K562 (cell line): ENCODE measurements around the gene FAM171A1. TPM values are rescaled to one million over a fixed set of nuclear protein-coding genes. Genes with fewer than 3 reads are reported as not detected.

Experiments
- ATAC-seq: fragments of 200-7000 bp; cut with Tn5 transposase; 3 replicates; pipeline ENCODE4 v1.9.1; 2020; ENCODE audit warnings: moderate library complexity
- BruUV-seq: library from RNA; stranded (reverse); fragments of 400-500 nt; replicated peaks from 2 replicates; lab custom pipeline; 2021; lab: Mats Ljungman, UMichigan
- CTCF ChIA-PET: fragments of 300-600 bp; formaldehyde crosslinking; extraction: SDS; loops from one replicate; lab custom pipeline; 2021; ENCODE audit warnings: low intra/inter-chr PET ratio; lab: Yijun Ruan, JAX
- POLR2A ChIA-PET: fragments of 300-600, 350-650 bp; sonication (Branson Sonifier 250); formaldehyde crosslinking; extraction: SDS; loops from one replicate; lab custom pipeline; 2021; ENCODE audit warnings: antibody characterized with exemption, inconsistent platforms; lab: Yijun Ruan, JAX
- DNase-seq, 4 experiments: peaks; one replicate each; pipeline versions ENCODE4 v3.0.0 to v3.0.0-alpha.2; 2011 to 2018; ENCODE audit warnings: low spot score in 3 of 4, mixed read lengths in 3 of 4; ENCODE audit errors: extremely low read depth in 1 of 4
- FAIRE-seq: peaks from 2 replicates; lab custom pipeline; 2011; peaks lifted over from hg19 to GRCh38; lab: Jason Lieb, UNC
- H2AFZ ChIP-seq: 2 replicates; pipeline ENCODE4 v1.6.0; 2011; ENCODE audit warnings: low read depth, low read length, control low read depth, inconsistent platforms
- H3K27ac ChIP-seq: fragments of 200-600 bp; 3 replicates; pipeline ENCODE4 v1.8.0; 2011; ENCODE audit warnings: low read depth, mild to moderate bottlenecking, control low read depth, inconsistent platforms, low read length, moderate library complexity, mixed read lengths; ENCODE audit errors: extremely low read depth
- H3K27me3 ChIP-seq, 2 experiments: fragments of 300-600 bp in 1 of 2; 2 replicates in 1 of 2; 3 replicates in 1 of 2; pipeline versions ENCODE4 v1.6.0 to v1.8.0; 2011; ENCODE audit warnings: inconsistent platforms in 2 of 2, low read length in 2 of 2, mild to moderate bottlenecking in 1 of 2, mixed read lengths in 1 of 2, moderate library complexity in 1 of 2; ENCODE audit not compliant: control insufficient read depth in 2 of 2, insufficient read depth in 2 of 2
- H3K36me3 ChIP-seq: fragments of 300-600 bp; 3 replicates; pipeline ENCODE4 v1.8.0; 2011; ENCODE audit warnings: mild to moderate bottlenecking, low read length, inconsistent platforms; ENCODE audit not compliant: control insufficient read depth, insufficient read depth
- H3K4me1 ChIP-seq, 2 experiments: fragments of 200-600 bp in 1 of 2; replicated peaks in 1 of 2; 2 replicates in 1 of 2; 3 replicates in 1 of 2; pipeline versions ENCODE4 v1.5.1 to v1.8.0; 2011; ENCODE audit warnings: inconsistent platforms in 2 of 2, low read length in 2 of 2, mild to moderate bottlenecking in 1 of 2, mixed read lengths in 1 of 2, moderate library complexity in 1 of 2; ENCODE audit not compliant: control insufficient read depth in 2 of 2, insufficient read depth in 2 of 2
- H3K4me2 ChIP-seq: 2 replicates; pipeline ENCODE4 v1.6.1; 2011; ENCODE audit warnings: low read length, control low read depth, inconsistent platforms, mixed read lengths; ENCODE audit not compliant: insufficient read depth
- H3K4me3 ChIP-seq: fragments of 200-600 bp; sonication (generic), shearing (Covaris generic); 2 replicates; pipeline ENCODE4 v1.5.1; 2016; ENCODE audit warnings: control low read depth, inconsistent platforms
- H3K79me2 ChIP-seq: fragments of 200-600 bp; 3 replicates; pipeline ENCODE4 v1.8.0; 2011; ENCODE audit warnings: low read length, inconsistent platforms; ENCODE audit not compliant: control insufficient read depth, insufficient read depth
- H3K9ac ChIP-seq, 2 experiments: 2 replicates each; pipeline versions ENCODE4 v1.6.0 to v1.6.1; 2011; ENCODE audit warnings: low read depth in 2 of 2, low read length in 2 of 2, control low read depth in 1 of 2, inconsistent platforms in 1 of 2, mild to moderate bottlenecking in 1 of 2, mixed read lengths in 1 of 2; ENCODE audit not compliant: insufficient read depth in 1 of 2
- H3K9me1 ChIP-seq: one replicate; pipeline ENCODE4 v1.6.0; 2011; ENCODE audit warnings: inconsistent platforms, mild to moderate bottlenecking, low read length, moderate library complexity; ENCODE audit not compliant: control insufficient read depth, insufficient read depth
- H3K9me3 ChIP-seq: replicated peaks from 2 replicates; pipeline ENCODE4 v1.5.1; 2011; ENCODE audit warnings: low read depth, low read length, inconsistent platforms; ENCODE audit not compliant: control insufficient read depth, insufficient read depth
- H4K20me1 ChIP-seq: replicated peaks from 2 replicates; pipeline ENCODE4 v1.6.1; 2011; ENCODE audit warnings: low read length, inconsistent platforms, mixed read lengths; ENCODE audit not compliant: control insufficient read depth, insufficient read depth
- MTA1 ChIP-seq: fragments of 450-650 bp; IDR thresholded peaks from 2 replicates; pipeline ENCODE4 v1.6.1; 2017; ENCODE audit warnings: borderline replicate concordance
- POLR3A ChIP-seq: IDR thresholded peaks from 2 replicates; pipeline ENCODE4 v1.6.1; 2011; ENCODE audit warnings: borderline replicate concordance, mild to moderate bottlenecking, moderate library complexity; ENCODE audit not compliant: insufficient read length, insufficient read depth; ENCODE audit errors: extremely low read depth
- ZFPM2 ChIP-seq: fragments of 250-450 bp; sonication (Bioruptor Pico); IDR thresholded peaks from 2 replicates; pipeline ENCODE4 v1.5.1; 2022; ENCODE audit warnings: mild to moderate bottlenecking
- ZNF609 ChIP-seq: sonication (generic); formaldehyde crosslinking; IDR thresholded peaks from 2 replicates; pipeline ENCODE4 v1.8.1; 2023; ENCODE audit warnings: missing genetic modification reagents, mild to moderate bottlenecking, borderline replicate concordance
- WGBS: fragments of 100-300 bp; shearing (Covaris generic); methylation state at CpG from one replicate; pipeline ENCODE4 v1.1.6; 2016; ENCODE audit warnings: low coverage, mixed read lengths; ENCODE audit not compliant: insufficient coverage; ENCODE audit errors: missing lambda C conversion rate; 5-methylcytosine and 5-hydroxymethylcytosine counted together
- in situ Hi-C: fragments of 300-500 bp; cut with MboI; formaldehyde crosslinking; loops from 4 replicates; pipeline ENCODE4 v1.15.0; 2018; ENCODE audit warnings: inconsistent platforms, mixed read lengths
- intact Hi-C: fragments of 100-400 bp; cut with micrococcal nuclease; formaldehyde crosslinking; loops from 2 replicates; pipeline ENCODE4 v1.14.2; 2022
- polyA plus RNA-seq, 8 experiments: library from polyadenylated mRNA; depleted of rRNA in 4 of 8; stranded (reverse) in 5 of 8; unstranded in 3 of 8; fragments of >200 nt; fragmentation: Nextera tagmentation in 2 of 8; fragmentation: Illumina TruSeq in 1 of 8; extraction: Ambion mirVana in 2 of 8; extraction: Trizol in 1 of 8; gene quantifications; 2 replicates each; pipeline versions ENCODE4 v1.2.1 to v1.2.3, GENCODE V29; 2011 to 2014; ENCODE audit warnings: inconsistent platforms in 1 of 8, missing spikeins in 1 of 8
- total RNA-seq, 7 experiments: library from RNA; depleted of rRNA in 6 of 7; stranded (reverse); fragments of >200 nt in 6 of 7; fragmentation: Illumina TruSeq in 2 of 7; extraction: Trizol in 2 of 7; gene quantifications; 2 replicates each; pipeline versions ENCODE4 v1.2.1 to v1.2.3, GENCODE V29; 2011 to 2021; ENCODE audit warnings: low replicate concordance in 1 of 7

FAM171A1 gene
- total and polyA plus RNA-seq, 9 of the 15 experiments (the other 6 are each of a cell fraction or from before 2014, with no cell fraction given): 0.51 to 8.2 (median 4.8) TPM

- no TSS peak for BruUV-seq
- Histone ChIP-seq H3K79me2 (no peaks in the 10 kb centered on the region), H3K9ac (no peak overlapping the region), H3K4me2 (no peak overlapping the region), H3K9me3 (no peaks in the 10 kb centered on the region), H3K9me1 (no peaks in the 10 kb centered on the region), H3K27ac (no peak overlapping the region), H3K4me3 (no peak overlapping the region), H4K20me1 (0 out of 2 replicates have a peak, but pooled peaks cover 3% of the 10 kb centered on the region), H2AFZ (no peak overlapping the region), H3K4me1 (peaks cover 2 to 22% of the 10 kb centered on the region in 2 experiments; a peak in 4 of 5 replicates), H3K27me3 (peaks cover 4 to 18% of the 10 kb centered on the region in 2 experiments; a peak in 4 of 5 replicates), H3K36me3 (no peaks in the 10 kb centered on the region)
- FAIRE-seq (no peak), ATAC-seq (no peak), DNase-seq (no peak)
- CTCF ChIA-PET: no interaction called here
- WGBS: 22% methylated on average over 6 of the region's 6 CpGs
- no peak for TF ChIP-seq POLR3A
- POLR2A ChIA-PET: no interaction called here
- in situ Hi-C loops: no loop called here
- intact Hi-C loops: no loop called here
Measured at GRCh38 chr10:15347150-15347549, 23.9 kb downstream of the FAM171A1 start.

DNA sequence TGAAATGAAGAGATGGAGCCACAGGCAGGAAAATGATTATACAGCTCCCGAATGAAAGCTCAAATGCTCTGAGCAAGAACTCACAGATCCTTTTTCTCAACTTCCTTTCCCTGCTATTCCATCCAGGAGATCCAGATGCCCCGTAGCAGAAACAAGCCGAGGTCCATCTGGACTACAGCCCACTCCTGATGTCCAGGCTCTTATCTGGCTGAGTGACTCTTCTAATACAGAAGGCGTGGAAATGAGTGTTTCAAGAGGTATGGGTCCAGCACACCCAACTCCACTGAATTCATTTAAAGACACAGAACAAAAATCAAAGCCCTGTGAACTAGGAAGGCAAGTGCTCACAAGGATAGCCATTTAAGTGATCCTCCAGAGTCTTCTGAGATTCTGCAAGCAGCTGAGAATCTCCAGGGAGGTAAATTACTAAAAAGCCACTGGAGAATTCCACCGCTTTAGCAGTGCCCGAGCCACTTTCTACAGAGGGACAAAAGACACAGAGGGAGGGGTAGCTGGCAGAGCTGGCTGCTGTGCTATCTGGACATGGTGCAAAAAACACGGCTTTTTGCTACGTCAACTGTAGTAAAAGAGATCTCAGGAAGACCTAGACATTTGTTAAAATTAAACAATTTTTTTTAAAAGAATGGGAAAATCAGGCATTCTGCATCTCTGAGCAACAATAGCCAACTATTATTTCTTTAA, 24.5 kb downstream of the FAM171A1 start:
- in situ Hi-C loops: no loop called here
- no TSS peak for BruUV-seq
- ChIA-PET CTCF (no interaction called here), POLR2A (interaction anchor here (0.7 to 1.3 kb wide), 2 partner anchors 22 to 32 kb away, joined by 3 to 4 read pairs; no protein-coding TSS in a partner anchor)
- H3K4me2 ChIP-seq: no peak overlapping the region
- no peaks in the 10 kb centered on the region for H3K9me3 ChIP-seq
- H3K27me3 ChIP-seq: peaks cover 4 to 18% of the 10 kb centered on the region in 2 experiments; a peak in 3 of 5 replicates
- intact Hi-C loops: no loop called here
- H3K9me1 ChIP-seq: no peaks in the 10 kb centered on the region
- H3K4me3 ChIP-seq: no peak overlapping the region
- no peak for FAIRE-seq
- WGBS: 26% methylated on average over 8 of the region's 8 CpGs
- H4K20me1 ChIP-seq: 0 out of 2 replicates have a peak, but pooled peaks cover 3% of the 10 kb centered on the region
- no peak for DNase-seq
- H2AFZ ChIP-seq: no peak overlapping the region
- H3K36me3 ChIP-seq: no peaks in the 10 kb centered on the region
- no peak overlapping the region for H3K9ac ChIP-seq
- H3K4me1 ChIP-seq: peaks cover 2 to 23% of the 10 kb centered on the region in 2 experiments; a peak in 4 of 5 replicates
- no peak overlapping the region for H3K27ac ChIP-seq
- no peak for ATAC-seq
- H3K79me2 ChIP-seq: no peaks in the 10 kb centered on the region
- TF ChIP-seq ZFPM2: no peak
- no peak for TF ChIP-seq ZNF609
- TF ChIP-seq MTA1: no peak
